GM21367 (cell line): ENCODE results near the gene VSTM2B.
"Not testable (repeated sequence)": the region's sequence is repeated elsewhere in the genome, so short reads cannot be mapped to it uniquely, and the experiment has no call there.

Source experiments
- ATAC-seq: cut with Tn5 transposase; IDR thresholded peaks from one replicate; pipeline ENCODE4 v1.9.1; 2021; ENCODE audit not compliant: unreplicated experiment

Gene VSTM2B

DNA sequence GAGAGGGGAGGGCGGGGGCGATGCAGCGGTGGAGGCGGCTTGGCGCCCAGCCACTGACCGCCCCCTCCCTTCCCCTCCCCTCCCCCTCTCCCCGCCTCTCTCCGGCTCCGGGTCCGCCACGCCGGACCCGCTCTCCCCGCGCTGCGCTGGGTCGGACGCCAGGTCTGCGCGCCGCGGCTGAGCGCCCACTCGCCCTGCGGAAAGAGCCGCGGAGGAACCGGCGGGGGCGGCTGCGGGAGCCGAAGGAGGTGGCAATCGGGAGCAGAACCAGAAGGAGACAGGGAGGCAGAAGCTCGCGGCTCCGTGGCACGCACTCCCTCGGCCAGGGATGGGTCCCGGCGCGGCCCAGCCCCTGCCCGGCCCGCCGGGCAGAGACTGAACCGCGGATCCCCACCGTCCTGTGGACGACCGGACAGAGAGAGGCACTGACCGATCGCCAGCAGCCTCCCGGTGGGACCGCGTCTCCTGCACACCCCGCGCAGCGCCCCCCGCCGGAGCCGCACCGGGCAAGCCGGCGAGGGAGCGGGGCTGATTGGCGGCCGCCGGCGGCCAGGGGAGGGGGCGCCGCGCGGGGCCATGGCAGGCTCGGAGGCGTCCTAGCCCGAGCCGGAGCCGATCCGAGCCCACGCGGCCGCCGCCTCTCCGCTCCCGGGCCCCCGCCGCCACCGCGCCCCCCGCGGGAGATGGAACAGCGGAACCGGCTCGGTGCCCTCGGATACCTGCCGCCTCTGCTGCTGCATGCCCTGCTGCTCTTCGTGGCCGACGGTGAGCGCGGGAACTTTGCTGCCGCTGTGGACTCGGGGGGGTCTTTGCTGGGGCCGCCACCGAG, at the start of gene VSTM2B:
Gene VSTM2B (plus strand): TSS at position 94 of the 829 bp plus-strand sequence. CDS start 590 bp downstream, at position 684.
- ATAC-seq, result no peak

DNA sequence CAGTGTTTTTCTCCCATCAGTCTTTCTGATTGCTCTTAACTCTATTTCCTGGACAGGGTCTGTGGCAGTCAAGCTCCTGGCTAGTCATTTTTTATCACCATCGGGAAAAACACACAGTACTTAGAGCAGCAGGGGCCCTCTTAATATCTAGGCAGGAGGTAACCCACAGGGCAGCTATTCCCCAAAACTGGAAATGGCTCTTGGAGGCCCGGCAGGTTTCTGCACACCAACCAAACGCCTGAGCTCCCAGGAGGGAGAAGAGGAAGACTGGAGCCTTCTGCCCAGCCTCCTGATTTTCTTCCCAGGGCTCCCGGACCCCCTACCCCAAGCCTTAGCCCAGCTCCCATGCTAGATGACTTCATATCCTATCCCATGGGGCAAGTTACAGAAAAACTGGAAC, 49.3 kb upstream of the VSTM2B start:
- no peak for ATAC-seq

DNA sequence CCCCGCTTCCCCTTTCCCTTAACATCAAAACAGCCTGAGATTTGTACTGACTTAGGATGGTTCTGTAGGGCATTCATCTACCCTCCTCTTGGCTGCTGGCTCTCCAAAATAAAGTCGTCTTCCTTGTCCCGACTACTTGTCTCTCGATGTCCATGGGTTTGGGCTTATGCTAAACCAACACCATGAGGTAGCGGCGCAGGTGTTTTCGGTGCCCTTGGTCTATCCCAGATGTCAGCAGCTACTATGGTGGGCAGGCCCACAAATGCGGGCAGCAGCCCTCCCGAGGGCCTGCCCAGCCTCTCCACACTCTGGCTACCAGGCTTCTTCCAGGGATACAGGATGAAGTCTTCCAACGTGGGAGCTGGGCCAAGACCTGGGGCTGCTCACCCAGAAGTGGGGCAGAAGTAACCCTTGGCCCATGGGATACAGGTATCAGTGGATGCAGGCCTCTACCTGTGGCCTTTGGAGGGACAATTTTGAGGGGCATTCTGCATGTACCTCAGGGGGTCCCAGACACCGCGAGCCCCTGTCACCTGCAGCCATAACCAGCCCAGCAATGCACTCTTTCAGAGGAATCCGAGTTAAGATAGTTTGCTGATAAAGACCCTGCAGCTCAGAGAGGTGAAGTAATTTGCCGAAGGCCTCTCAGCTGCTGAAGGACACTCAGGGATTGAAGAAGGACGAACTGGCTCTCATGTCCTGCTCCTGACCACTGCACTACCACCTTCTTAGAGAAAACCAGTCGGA, 47.8 kb upstream of the VSTM2B start:
- ATAC-seq, result no peak

DNA sequence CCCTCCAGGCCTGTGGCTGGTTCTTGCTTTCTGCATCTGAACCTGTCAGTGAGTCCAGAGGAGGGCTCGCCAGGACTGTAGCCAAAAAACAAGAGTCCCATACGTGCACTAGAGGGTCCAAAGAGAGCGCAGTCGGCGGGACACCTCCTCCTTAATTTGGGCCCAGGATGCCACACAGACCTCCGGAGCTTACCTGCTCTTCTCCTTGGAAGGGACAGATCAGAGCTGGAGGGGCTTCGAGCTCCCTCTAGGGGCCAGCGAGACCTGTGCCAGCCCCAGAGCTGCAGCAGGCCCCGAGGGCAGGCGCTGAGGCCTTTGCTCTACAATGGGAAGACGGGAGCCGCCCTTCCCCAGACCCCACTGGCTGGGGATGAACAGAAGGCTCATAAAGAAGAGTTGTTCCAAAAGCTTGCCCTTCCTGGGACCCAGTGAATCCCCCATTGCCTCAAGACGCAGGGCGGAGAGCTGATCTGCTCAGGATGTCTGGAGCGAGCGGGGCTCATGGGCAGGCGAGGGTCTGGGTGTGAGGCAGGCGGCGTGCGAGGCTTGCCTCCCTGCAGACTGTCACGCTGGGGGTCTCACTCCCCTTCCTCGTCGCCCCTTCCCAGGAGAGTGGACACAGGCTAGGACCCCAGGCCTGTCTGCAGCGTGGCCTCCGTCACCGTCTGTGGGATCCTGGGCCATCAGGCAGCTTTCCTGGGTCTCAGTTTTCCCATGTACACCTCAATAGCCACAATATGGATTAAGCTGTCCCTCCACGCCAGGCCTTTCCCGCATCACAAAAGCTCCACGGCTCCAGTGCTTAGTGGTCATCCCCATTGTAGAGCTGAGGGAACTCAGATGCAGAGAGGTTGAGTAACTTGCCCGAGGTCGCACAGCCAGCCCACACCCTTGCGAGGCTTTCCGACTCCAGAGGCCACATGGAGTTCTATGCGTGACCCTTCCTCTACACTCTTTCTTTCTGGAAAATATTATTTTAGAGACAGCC, 46.9 kb upstream of the VSTM2B start:
- no peak for ATAC-seq

DNA sequence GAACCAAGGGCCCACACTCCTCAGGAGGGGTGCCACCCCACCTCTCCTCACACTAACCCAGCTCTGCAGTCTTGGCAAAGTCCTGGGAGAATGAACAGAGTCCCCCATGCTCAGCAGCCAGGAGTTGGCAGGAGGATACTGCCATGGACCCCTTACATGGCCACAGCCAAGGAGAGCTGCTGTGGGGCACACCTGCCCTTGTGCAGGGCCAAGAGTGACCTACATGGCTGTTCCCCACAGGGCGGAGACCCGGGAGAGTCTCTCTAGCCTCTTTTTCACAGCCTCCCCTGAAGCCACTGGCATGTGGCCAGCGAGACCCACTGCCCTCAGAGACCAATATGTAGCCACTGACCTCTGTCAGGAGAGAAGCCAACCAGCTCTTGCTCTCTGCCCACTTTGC, 45.9 kb upstream of the VSTM2B start:
- no peak for ATAC-seq

DNA sequence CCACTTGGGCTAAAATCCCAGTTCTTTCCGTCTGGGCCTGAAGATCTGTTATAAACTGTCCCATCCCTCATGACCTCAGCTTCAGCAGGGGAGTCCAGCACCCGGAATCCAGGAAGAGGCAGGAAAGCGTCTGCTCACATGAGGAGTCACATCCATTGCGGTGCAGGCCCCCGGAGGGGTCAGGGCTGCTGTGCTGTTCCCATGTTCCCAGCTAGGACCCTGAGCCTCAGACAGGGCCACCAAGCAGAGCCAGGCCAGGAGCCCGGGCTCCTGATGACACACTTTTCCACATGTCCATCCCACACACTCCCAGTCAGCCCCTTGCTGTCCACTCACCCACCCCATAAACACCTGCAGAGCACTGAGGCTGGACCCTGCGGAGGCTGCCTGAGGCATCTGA, 45.3 kb upstream of the VSTM2B start:
- ATAC-seq, result no peak

DNA sequence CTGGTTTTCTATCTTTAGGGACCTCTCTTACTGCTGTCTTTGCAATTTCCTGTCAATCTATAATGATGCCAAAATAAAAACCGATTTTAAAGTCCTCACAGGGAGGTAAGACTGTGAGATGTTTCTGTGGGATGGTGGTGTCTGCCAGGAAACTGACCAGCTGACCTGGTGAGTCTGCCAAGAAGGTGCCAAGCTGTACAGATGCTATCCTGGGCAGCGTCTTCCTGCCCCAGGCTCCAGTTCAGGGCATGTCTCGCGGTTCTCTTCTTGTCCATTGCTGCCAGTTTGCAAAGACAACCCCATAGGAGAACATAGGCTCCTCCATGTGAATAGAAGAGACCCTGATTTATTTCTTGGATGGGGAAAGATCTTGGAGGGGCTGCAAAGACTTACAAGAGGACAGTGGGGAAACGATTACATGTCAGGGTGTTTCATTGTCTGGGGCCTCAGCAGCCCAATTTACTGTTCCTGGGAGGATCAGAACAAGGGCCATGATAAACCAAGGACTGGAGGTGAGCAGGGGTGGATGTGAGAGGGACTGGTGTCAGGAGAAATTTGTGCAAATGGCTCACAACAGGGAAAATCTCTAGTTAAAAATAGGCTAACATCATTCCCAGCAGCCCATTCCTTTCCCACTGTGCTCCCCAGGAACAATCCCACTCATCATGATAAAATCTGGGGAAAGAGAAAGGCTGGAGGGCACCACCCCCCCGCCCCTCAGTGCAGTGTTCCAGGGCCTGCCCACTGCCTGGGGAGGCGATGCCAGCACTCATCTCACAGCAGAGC, 42.7 kb upstream of the VSTM2B start:
- ATAC-seq, result no peak

DNA sequence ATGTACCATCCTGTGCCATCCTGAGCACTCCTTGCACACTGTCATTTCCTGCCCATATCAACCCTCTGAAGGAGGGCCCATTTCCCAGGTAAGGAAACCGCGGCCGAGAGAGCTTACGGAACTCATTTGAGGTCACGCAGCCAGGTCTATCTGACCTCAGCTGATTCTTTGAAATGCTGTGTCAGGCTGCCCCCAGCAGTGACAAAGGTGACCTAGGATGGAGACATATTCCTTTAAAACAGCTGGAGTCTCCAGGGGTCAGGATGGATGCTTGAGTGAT, 42.2 kb upstream of the VSTM2B start:
- no peak for ATAC-seq

DNA sequence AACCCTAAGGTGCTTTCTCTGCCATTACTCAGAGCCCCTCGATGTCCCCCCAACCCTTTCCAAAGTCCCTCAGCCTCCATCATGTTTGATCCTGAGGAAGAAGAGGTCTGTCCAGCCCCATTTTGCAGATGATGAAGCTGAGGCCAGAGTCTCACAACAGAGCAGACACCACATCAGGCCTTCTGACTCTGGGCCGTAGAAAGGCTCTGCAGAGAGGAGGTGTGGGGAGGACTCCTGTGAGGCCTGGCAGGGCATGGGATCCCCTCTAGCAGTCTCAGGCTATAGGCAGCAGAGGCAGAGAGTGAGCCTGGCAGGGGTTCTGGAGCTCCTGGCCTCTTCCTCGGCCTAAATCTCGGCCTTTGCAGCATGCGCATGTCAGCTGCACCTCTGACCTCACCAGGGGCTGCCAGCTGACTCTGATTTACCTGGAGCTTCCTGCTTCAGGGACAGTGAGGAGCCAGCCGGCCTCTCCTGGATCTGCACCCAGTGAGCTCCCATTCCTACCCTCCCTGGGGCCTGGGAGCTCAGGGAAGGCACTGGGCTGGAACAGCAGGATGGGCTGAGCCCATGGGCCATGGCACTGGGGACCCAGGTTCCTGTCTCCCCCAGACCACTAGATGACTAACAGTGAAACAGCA, 41.7 kb upstream of the VSTM2B start:
- no peak for ATAC-seq

DNA sequence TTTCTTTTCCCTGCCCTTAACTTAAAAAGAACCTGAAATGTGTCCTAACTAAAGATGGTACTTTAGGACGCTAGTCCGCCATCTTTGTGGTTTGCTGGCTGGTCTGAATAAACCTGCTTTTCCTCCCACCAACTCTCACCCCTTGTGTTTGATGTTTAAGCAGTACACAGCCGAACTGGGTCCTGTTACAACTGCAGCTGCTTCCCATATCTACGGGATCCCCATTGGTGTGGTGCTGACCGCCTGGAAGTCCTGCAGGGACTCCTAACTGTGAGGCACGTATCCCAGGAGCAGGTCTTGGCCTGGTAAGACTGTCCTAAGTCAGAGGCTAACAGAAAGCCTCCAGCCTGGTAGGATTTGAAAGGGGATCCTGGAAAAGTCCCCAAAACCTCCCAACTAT, 40.9 kb upstream of the VSTM2B start:
- no peak for ATAC-seq

DNA sequence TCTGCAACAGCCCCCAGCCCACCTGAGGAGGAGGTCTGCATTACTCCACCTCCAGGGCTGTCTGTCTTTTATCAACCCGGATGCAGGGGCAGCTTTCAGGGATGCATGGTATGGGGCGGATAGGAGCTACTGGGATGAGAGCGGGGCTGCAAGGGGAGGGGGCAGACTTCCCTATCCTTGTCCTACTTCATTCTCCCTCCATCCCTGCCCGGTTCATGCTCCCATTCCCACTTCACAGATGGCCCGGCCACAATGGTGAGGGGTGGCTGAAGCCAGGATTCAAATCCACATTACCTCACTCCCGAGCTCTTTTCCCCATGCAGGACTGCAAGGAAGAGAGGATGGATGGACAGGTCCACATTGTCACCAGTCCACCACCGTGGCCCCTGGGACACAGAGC, 40.5 kb upstream of the VSTM2B start:
- no peak for ATAC-seq

DNA sequence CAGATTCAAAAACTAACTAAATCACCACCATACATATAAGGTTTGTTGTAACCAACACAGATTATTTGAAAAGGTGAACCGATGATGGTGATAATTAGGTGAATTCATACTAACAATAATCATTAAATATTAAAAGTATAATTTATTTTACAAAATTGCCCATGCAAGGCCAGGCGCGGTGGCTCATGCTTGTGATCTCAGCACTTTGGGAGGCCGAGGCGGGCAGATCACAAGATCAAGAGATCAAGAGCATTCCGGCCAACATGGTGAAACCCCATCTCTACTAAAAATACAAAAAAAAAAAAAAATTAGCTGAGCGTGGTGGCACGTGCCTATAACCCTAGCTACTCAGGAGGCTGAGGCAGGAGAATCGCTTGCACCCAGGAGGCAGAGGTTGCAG, 38.8 kb upstream of the VSTM2B start:
- not testable (repeated sequence) for ATAC-seq

DNA sequence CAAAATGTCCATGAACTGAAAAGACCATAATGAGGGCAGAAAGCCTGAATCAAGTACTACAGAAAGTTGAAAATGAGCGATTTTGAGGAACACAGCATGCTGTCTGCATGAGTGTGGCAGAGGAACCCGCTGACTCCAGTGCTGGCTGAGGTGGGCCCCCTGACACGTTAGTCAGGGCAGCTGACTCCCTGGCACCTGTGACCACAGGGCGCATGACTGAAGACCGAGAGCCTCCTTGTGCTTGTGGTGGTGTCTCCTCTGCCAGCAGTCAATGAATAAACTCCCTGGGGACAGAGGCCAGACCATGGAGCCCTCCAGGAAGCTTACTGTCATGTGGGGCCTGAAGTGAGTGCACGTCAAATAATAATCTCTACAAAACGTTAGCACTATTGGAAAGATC, 38.4 kb upstream of the VSTM2B start:
- ATAC-seq, result no peak

DNA sequence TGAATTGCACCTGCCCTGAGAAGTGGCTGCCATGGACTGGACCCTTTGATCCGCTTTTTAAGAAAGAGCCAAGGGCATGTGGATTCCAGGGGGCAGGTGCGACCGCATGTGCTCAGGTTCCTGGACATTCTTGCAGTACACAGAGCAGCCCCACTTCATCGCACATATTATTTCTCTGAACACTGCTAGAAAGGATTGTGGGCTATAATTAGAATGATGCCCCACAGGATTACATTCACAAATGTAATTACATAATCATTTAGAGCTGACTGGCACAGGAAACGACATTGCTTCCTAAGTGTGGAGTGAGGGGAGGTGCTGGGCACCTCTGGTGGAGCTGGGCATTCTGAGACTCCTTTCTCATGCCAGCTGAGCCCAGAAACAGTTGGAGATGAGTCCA, 37.5 kb upstream of the VSTM2B start:
- ATAC-seq, result no peak

DNA sequence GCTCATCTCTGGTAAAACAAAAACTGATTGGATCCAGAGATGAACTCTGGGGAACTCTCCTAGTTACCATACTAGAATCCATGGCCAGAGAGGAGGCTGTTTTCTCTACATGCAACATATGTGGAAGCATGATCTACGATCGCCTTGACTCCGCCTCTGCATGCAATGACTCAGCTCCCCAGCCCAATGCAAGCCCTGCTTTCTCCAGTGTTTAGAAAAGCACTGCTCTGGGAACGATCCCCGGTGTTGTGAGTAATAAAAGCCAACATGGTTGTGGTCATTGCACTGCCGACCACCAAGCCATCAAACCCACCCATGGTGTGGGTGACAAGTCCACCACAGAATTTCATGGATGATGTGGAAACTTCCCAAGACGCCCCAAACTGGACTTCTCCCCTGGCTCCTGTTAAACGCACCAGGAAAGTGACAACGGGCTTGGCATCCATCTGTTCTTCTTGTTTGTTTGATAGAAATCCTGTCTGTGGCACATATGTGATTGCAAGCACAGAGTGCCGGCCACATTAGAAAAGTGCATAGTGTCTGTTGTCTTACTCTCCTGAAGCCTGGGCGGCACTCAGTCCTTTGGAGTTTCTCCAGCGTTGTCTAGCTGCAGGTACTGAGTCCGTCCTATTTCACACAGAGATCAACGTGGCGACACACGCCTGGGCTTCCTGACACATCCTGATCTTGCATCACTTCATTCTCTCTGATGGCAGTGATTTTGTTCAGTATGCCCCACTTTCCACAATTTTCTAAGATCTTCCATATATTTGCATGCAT, 36.4 kb upstream of the VSTM2B start:
- no peak for ATAC-seq

DNA sequence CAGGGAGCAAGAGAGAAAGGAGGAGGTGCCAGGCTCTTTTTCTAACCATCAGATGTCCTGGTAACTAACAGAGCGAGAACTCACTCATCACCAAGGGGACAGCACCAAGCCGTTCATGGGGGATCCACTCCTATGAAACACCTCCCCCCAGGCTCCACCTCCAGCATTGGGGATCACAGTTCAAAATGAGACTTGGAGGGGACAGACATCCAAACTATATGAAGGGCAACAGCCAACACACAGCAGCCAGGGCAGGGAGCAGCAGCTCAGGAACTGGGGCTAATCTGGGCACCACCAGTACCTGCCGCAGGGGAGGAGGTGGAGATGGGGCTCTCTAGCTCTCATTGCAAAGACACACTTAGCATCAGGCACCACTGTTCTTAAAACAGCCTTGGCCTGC, 34.3 kb upstream of the VSTM2B start:
- no peak for ATAC-seq

DNA sequence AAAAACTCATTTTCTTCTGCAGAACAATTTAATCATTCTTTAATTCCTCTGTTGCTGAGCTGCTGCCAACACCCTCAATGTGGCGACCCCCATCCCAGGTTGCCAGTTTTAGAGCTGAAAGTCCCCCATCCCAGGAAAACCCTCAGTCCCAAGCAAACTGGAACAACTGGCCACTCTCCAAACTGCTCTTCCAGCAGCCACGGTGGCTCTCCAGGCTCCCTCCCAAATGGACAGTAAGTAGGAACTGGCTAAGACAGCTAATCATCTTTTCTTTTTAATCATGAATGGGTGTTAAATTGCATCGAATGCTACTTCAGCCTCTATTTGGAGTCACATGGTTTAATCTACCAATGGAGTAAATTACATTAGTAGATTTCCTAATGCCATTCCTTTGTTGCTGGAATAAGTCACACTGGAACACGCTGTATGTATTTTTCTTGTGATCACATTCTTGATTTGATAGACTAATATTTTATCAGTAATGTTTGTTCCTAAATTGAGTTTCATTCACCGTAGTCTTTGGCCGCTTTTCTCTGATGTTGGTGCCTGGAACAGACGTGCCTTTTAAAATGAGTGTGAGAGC, 33.7 kb upstream of the VSTM2B start:
- ATAC-seq, result no peak

DNA sequence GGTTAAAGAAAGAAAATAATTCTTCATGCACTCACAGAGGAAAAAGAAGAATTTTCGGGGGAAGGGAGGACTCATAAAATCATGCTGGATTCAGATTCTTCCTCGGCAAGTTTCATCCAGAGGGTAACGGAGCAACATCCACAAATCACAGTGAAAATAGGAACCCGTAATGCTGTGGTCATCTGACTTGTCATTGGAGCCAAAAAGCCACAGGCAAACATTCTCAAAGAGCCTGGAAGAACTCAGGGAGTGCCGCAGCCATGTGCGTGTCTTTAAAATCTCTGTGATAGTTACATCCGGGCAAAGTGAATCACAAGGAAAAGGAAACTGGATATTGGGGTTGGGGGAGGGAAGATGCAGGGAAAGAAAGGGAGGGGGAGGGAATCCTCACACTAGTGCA, 33.0 kb upstream of the VSTM2B start:
- ATAC-seq, result no peak

DNA sequence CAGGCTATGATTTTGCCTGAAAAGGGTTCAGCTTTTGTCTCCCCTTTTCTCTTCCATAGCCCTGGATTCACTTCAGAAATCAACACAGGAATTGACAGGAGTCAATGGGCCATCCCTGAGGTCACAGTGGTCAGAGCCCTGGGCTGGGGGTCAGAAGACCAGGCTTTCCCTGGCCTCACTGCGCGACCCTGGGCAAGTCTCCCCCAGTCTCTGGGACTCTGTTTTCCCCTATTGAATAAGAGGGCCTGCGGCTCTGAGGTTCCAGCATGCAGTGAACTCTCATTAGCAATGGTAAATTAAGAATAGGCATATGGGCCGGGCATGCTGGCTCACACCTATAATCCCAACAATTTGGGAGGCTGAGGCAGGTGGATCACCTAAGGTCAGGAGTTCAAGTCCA, 30.7 kb upstream of the VSTM2B start:
- no peak for ATAC-seq
